ENCODE measurements around the gene LAMA4.

- TF ChIP-seq CTCF (IDR thresholded peaks at IDR 0.05) (no peak), POLR2A (IDR thresholded peaks at IDR 0.05) (no peak)
These were observed 15.7 kb upstream of the LAMA4 start for GRCh38 chr6:112269979-112270566.
